IPS-18a (cell line): ENCODE measurements around the gene CLDN5.

Experiments used
- H3K27ac ChIP-seq: one replicate; pipeline ENCODE4 v1.5.1; 2013; ENCODE audit warnings: low read length
- H3K27me3 ChIP-seq: one replicate; pipeline ENCODE4 v1.6.1; 2013; ENCODE audit warnings: mild to moderate bottlenecking, low read length; ENCODE audit not compliant: control insufficient read depth, insufficient read depth
- H3K36me3 ChIP-seq: one replicate; pipeline ENCODE4 v1.6.1; 2013; ENCODE audit warnings: low read depth, low read length; ENCODE audit not compliant: control insufficient read depth
- H3K4me1 ChIP-seq: one replicate; pipeline ENCODE4 v1.6.1; 2013; ENCODE audit warnings: low read depth, low read length; ENCODE audit not compliant: control insufficient read depth
- H3K4me3 ChIP-seq: one replicate; pipeline ENCODE4 v1.5.1; 2013; ENCODE audit warnings: low read length
- H3K9ac ChIP-seq: one replicate; pipeline ENCODE4 v1.6.1; 2013; ENCODE audit warnings: mild to moderate bottlenecking, low read length, moderate library complexity
- H3K9me3 ChIP-seq: one replicate; pipeline ENCODE4 v1.6.1; 2013; ENCODE audit warnings: low read depth, low read length; ENCODE audit not compliant: control insufficient read depth

Gene CLDN5

DNA sequence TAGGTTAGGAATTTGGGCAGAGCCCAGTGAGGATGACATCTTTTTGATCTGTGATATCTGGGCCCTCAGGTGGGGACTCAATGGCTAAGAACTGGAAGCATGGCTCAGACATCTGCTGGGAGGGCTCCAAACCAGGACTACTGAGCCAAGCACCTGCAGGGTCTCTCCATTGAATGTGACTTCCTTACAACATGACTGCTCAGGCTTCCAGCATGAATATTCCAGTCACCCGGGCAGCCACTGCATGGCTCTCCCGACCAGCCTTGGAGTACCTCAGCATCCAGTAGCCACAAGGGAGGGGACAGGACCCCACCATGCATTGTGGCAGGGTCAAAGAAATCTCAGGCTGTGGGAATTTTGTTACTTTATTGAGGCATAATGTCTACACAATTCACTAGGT, 35.9 kb downstream of the CLDN5 start:
- peaks cover 59% of the 10 kb centered on the region for H3K36me3 ChIP-seq
- H3K27ac ChIP-seq: no peak overlapping the region
- no peaks in the 10 kb centered on the region for H3K4me1 ChIP-seq
- no peak overlapping the region for H3K9ac ChIP-seq
- no peaks in the 10 kb centered on the region for H3K27me3 ChIP-seq
- no peaks in the 10 kb centered on the region for H3K9me3 ChIP-seq
- H3K4me3 ChIP-seq: no peak overlapping the region

- Histone ChIP-seq H3K27me3 (no peaks in the 10 kb centered on the region), H3K9me3 (no peaks in the 10 kb centered on the region), H3K36me3 (peaks cover 49% of the 10 kb centered on the region), H3K27ac (no peak overlapping the region), H3K4me3 (no peak overlapping the region), H3K4me1 (no peaks in the 10 kb centered on the region), H3K9ac (no peak overlapping the region)
Observed at GRCh38 chr22:19483481-19484244, 40.5 kb downstream of the CLDN5 start.

DNA sequence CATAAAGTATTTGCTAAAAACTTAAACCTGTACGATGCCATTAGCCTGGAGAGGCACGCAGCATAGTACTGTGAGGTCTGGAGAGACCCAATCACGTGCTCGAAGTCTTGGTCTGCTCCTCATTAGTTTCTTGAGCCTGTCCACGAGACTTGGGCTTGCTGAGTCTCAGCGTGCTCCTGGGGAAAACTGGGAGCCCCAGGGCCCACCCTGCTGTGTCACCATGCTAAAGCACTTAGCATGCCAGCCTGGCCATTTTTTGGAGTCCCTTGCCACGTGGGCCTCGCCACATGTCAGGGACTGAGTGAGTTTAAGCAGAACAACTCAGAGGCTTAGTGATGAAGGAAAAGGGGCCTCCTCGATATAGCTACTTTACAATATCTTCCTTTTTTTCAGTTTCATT, 41.9 kb downstream of the CLDN5 start:
- no peak overlapping the region for H3K27ac ChIP-seq
- peaks cover 42% of the 10 kb centered on the region for H3K36me3 ChIP-seq
- no peaks in the 10 kb centered on the region for H3K27me3 ChIP-seq
- peaks cover 5% of the 10 kb centered on the region for H3K4me1 ChIP-seq
- no peak overlapping the region for H3K4me3 ChIP-seq
- no peak overlapping the region for H3K9ac ChIP-seq
- H3K9me3 ChIP-seq: no peaks in the 10 kb centered on the region

- H3K27ac ChIP-seq: no peak overlapping the region
- H3K4me3 ChIP-seq: peak overlapping the region; percentile 86
- H3K4me1 ChIP-seq: peaks cover 5% of the 10 kb centered on the region
- peak overlapping the region; percentile 95 for H3K9ac ChIP-seq
- H3K36me3 ChIP-seq: peaks cover 37% of the 10 kb centered on the region
- H3K27me3 ChIP-seq: no peaks in the 10 kb centered on the region
- no peaks in the 10 kb centered on the region for H3K9me3 ChIP-seq
Observed at GRCh38 chr22:19480789-19481188, 43.4 kb downstream of the CLDN5 start.

- Histone ChIP-seq H3K36me3 (peaks cover 30% of the 10 kb centered on the region), H3K27me3 (no peaks in the 10 kb centered on the region), H3K4me3 (peak overlapping the region; percentile 86), H3K27ac (no peak overlapping the region), H3K9ac (peak overlapping the region; percentile 95), H3K4me1 (peaks cover 5% of the 10 kb centered on the region), H3K9me3 (no peaks in the 10 kb centered on the region)
Observed at GRCh38 chr22:19480173-19480568, 44.0 kb downstream of the CLDN5 start.

DNA sequence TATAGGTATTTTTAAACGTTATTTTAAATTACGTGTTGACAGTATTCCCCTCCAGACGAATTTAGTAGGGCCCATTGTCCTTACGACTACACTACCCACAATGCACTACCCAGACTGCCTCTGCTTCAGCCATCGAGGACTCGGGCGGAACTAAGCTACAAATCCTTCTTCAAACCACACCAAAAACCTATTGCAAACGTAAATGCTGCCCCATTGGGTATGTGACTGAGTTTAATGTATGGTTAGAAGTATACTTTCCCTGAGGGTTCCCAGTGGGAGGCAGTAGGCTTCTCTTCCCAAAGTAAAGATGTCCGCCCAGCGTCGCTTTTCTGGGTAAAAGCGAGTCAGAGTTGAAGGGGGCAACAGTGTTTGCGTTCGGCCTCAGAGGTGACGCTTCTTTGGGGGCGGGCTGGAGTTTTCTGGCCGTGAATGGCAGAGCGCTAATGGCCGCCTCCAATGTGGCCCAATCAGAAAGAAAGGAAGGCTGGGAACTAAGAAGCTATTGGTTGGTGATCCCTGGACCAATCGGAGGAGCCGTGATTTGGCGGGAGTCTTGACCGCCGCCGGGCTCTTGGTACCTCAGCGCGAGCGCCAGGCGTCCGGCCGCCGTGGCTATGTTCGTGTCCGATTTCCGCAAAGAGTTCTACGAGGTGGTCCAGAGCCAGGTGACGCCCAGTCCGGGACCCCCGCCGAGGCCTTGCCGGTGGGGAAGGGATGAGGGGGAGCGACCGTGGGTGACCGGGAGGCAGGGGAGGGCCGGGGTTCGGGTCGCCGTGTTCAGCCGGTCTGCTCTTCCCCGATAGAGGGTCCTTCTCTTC, 44.6 kb downstream of the CLDN5 start, which contains the start of gene CDC45:
TSS of gene CDC45 (plus strand) at position 566 of the 818 bp plus-strand sequence. CDS start at position 615, 49 bp downstream.
- H3K4me1 ChIP-seq: peaks cover 5% of the 10 kb centered on the region
- H3K9me3 ChIP-seq: no peaks in the 10 kb centered on the region
- peak within 1 kb of the TSS; percentile 86 for H3K4me3 ChIP-seq
- H3K27ac ChIP-seq: peak within 1 kb of the TSS; percentile 100
- no peaks in the 10 kb centered on the region for H3K27me3 ChIP-seq
- peaks cover 24% of the 10 kb centered on the region for H3K36me3 ChIP-seq
- peak within 1 kb of the TSS; percentile 95 for H3K9ac ChIP-seq

DNA sequence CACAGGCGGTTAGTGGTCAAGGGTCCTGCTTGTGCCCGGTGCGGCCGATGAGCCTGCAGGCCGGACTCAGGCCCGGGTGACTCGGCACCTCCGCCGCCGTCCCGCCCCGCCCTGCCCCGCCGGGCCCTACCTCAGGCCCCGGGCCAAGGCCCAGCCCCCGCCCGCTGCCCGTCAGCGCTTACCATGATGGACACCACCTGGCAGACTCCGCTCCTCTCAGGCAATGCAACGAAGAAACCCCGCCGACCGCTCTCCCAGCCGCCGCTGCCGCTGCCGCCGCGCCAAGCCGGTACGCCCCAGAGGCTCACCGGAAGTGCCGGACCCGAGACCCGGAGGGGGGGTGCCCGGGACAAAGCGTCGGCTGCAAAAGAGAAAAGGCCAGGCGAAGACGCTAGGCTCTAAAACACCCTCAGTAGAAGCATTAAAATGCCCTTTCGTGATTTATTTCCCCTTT, 45.3 kb downstream of the CLDN5 start, which contains the start of gene UFD1:
TSS of gene UFD1 (minus strand) at position 293 of the 454 bp plus-strand sequence. CDS start at position 185, 108 bp downstream.
- no peaks in the 10 kb centered on the region for H3K9me3 ChIP-seq
- peak within 1 kb of the TSS; percentile 86 for H3K4me3 ChIP-seq
- peaks cover 20% of the 10 kb centered on the region for H3K36me3 ChIP-seq
- H3K4me1 ChIP-seq: peaks cover 5% of the 10 kb centered on the region
- H3K27me3 ChIP-seq: no peaks in the 10 kb centered on the region
- peak within 1 kb of the TSS; percentile 95 for H3K9ac ChIP-seq
- H3K27ac ChIP-seq: peak within 1 kb of the TSS; percentile 100

- Histone ChIP-seq H3K27me3 (no peaks in the 10 kb centered on the region), H3K4me3 (peak overlapping the region; percentile 86), H3K36me3 (peaks cover 20% of the 10 kb centered on the region)
Observed at GRCh38 chr22:19478045-19478900, 45.9 kb downstream of the CLDN5 start.

GRCh38 chr22:19477321-19478044, 46.7 kb downstream of the CLDN5 start:
- no peak overlapping the region for H3K27ac ChIP-seq
- no peaks in the 10 kb centered on the region for H3K27me3 ChIP-seq
- H3K9me3 ChIP-seq: no peaks in the 10 kb centered on the region
- peak overlapping the region; percentile 86 for H3K4me3 ChIP-seq
- peak overlapping the region; percentile 95 for H3K9ac ChIP-seq
- H3K4me1 ChIP-seq: peaks cover 5% of the 10 kb centered on the region
- peaks cover 21% of the 10 kb centered on the region for H3K36me3 ChIP-seq

More at GRCh38 chr22:19478045-19478900, 45.9 kb downstream of the CLDN5 start:
- Histone ChIP-seq H3K4me1 (peaks cover 5% of the 10 kb centered on the region), H3K9me3 (no peaks in the 10 kb centered on the region), H3K27ac (peak overlapping the region; percentile 33), H3K9ac (peak overlapping the region; percentile 95)

DNA sequence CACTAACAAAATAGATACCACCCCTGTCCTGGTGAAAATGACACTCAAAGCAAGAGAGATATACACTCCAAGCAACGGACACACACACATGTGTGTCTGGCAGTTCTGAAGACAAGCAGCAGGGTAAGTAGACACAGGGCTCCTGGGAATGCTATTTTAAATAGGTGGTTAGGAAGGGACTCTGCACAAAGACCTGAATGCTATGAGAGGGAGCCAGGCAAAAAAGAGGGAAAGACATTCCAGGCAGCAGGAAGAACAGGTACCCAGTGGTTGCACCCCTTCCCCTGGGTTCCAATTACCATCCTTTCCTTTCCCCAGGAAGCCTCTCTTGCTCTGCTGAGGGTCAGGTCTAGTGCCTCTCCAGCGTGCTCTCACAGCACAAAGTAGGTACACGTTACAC, 48.2 kb downstream of the CLDN5 start:
- no peaks in the 10 kb centered on the region for H3K9me3 ChIP-seq
- no peaks in the 10 kb centered on the region for H3K27me3 ChIP-seq
- H3K4me1 ChIP-seq: peaks cover 5% of the 10 kb centered on the region
- H3K9ac ChIP-seq: no peak overlapping the region
- H3K36me3 ChIP-seq: peaks cover 24% of the 10 kb centered on the region
- no peak overlapping the region for H3K27ac ChIP-seq
- no peak overlapping the region for H3K4me3 ChIP-seq
